Activated T-helper 1 cell treated with anti-CD3 and anti-CD28 coated beads, Interleukin-2, amount 50 U/mL, for 16 hours (primary cell): ENCODE results near the gene CEACAM19.
"Not testable (repeated sequence)": the region's sequence is repeated elsewhere in the genome, so short reads cannot be mapped to it uniquely, and the experiment has no call there.

Experiments
- DNase-seq, 2 donors: peaks; one replicate each; pipeline ENCODE4 v3.0.0-alpha.2; 2020; ENCODE audit warnings: low read depth in 1 of 2, low spot score in 1 of 2

CEACAM19 gene

DNA sequence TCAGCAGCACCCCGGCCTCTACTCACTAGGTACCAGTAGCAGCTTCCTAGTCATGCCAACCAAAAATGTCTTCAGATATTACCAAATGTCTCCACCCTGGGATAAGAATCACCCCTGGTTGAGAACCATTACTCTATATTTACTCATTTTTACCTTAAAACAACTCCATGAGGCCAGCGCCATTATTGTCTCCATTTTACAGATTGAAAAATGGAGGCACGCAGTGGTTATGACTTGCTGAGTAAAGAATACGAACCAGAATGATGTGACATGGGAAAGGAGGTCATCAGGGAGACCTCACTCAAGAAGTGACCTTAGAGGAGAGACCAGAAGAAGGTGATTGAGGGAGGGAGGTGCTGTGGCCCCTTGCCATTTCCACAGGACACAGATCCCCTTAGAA is 2.2 kb downstream of the CEACAM19 start:
- DNase-seq, result no peak

DNA sequence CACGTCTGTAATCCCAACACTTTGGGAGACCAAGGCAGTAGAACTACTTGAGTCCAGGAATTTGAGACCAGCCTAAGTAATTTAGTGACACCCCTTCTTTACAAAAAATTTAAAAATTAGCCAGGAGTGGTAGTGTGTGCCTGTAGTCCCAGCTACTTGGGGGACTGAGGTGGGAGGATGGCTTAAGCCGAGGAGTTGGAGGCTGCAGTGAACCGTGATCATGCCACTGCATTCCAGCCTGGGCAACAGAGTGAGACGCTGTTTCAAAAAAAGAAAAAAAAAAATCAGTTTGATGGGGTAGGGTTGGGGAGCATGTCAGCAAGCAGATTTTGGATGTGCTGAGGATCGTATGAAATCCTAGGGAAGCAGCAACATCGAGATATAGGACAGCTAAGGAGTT is 4.2 kb downstream of the CEACAM19 start:
- DNase-seq, result no peak

DNA sequence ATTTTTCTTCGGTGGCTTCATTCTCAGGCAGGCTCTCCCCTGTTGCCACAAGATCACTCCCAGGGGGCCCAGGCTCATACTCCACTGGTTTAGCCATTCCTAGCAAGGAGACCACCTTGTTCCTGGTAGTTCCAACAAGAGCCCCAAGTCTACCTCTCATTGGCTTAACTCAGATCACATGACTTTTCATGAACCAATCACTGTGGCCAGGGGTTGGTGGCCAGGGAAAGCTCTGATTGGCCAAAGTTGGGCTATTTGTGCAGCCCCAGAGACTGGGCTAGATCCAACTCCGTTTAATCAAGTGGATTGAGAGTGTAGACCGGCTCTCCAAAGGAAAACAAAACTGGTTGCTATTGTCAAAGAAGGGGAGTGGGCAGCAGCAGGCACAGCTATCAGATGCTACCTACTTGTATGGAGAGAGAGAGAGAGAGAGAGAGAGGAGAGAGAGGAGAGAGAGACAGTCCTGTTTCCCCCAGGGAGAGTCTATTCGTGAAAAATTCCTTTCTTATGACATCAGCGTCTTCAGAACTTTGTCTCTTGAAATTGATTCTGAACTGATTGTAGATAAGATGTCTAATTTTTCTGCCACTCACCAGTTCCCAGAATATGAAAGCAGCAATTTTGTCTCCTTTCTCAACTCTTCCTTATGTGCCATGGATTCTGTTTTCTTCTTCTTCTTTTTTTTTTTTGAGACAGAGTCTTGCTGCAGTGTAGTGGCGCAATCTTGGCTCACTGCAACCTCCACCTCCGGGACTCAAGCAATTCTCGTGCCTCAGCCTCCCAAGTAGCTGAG is 5.9 kb downstream of the CEACAM19 start:
- DNase-seq, result no peak

DNA sequence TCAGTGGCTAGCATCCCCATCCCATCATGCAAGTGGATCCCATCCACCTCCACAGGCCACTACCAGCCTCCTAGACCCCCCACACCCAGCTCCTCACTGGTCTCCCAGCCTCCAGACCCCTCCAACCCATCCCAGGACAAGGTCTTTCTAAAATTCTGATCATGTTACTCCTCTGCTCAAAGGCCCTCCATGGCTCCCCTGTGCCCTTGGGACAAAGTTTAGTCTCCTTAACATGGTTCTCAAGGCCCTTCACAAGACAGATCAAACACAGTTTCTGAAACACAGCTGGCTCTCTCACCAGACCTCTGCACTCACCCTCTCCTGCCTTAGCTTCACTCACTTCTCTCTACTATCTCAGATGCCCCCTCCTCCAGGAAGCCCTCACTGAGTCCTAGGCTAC is 9.3 kb downstream of the CEACAM19 start:
- no peak for DNase-seq

DNA sequence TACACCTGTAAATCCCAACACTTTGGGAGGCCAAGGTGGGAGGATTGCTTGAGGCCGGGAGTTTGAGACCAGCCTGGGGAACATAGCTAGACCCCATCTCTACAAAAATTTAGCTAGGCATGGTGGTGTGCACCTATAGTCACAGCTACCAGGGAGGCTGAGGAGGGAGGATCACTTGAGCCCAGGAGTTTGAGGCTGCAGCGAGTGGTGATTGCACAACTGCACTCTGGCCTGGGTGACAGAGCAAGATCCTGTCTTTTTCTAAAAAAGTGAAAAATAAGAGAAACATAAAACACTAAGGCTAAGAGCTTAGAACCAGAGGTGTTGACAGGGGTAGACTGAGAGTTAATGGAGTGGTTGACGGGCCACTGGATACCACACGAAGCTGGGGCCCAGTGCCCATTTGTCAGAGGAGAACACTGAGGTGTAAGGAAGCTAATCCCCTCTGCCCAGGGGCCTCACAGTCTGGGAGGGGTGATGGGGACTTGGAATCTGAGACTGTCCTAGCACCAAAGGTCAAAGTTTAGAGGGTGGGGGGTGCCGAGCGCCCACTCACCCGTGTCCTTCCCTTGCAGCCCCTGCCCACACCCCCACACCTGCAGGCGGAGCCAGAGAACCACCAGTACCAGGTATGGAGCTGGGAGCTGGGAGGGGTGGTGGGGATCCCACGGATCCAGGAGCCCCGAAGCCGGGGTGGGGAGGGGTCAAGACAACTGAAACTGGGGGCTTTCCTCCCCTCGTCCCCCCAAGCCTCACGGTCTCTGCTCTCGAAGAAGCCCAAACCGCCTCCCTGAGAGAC is 10.9 kb downstream of the CEACAM19 start:
- no peak for DNase-seq

DNA sequence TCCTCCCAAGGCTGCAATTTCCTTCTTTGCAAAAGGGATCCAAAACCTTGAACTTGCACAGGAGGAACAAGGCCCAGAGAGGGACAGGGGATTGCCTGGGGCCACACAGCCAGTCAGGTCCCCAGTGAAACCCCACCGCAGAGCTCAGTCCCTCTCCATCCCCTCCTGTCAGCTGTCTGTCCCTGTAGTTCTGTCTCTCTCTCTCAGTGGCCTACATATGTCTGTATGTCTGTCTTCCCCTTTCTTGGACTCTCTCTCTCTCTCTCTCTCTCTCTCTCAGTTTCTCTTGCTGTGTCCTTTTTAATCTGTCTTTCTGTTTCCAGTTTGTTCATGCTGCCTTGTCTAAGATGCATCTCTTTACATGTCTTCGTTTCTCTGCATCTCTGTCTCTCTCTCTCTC is 11.5 kb downstream of the CEACAM19 start:
- DNase-seq, result no peak

DNA sequence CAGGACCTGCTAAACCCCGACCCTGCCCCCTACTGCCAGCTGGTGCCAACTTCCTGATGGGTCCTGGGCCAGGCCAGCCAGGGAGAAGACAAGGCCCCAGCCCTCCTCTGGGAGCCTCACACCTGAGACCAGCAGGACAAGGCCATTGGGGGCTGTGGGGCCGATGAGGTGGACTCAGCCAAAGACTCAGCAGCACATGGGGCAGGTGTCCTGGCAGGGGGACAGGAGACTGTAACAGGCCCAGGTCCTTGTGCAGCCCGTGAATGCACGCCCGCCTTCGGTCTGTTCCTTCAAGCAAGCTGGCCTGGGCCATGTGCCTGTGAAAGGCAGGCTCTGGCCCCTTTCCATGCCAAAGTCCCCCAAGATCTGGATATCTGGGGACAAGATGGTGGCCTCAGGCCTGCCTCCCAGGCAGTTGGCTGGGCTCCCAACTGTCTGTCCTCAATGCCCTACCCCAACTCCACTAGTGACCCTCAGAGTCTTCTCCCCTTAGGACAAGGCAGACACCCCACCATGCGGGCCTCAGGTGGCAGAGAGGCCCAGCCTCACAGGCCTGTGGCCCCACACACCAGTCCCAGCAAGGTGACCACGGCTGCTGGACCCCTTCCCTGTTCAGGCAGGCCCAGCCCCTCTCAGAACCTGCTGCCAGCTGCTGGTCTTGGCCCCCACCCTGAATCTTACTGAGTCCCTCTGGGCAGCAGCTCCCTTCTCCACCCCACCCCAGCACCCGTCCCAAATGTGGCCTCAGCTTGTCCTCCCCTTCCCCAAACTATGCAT is 12.3 kb downstream of the CEACAM19 start:
- no peak for DNase-seq

DNA sequence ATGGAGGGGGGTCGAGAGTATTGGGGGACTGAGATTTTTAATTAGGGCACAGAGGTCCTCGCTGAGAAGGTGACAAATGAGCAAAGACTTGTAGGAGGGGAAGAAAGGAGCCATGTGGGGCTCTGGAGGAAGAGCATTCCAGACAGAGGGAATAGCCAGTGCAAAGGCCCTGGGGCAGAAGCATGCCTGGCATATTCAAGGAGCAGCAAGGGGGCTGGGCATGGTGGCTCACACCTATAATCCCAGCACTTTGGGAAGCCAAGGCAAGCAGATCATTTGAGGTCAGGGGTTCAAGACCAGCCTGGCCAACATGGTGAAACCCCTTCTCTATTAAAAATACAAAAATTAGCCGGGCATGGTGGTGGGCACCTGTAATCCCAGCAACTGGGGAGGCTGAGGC is 13.1 kb downstream of the CEACAM19 start:
- not testable (repeated sequence) for DNase-seq

DNA sequence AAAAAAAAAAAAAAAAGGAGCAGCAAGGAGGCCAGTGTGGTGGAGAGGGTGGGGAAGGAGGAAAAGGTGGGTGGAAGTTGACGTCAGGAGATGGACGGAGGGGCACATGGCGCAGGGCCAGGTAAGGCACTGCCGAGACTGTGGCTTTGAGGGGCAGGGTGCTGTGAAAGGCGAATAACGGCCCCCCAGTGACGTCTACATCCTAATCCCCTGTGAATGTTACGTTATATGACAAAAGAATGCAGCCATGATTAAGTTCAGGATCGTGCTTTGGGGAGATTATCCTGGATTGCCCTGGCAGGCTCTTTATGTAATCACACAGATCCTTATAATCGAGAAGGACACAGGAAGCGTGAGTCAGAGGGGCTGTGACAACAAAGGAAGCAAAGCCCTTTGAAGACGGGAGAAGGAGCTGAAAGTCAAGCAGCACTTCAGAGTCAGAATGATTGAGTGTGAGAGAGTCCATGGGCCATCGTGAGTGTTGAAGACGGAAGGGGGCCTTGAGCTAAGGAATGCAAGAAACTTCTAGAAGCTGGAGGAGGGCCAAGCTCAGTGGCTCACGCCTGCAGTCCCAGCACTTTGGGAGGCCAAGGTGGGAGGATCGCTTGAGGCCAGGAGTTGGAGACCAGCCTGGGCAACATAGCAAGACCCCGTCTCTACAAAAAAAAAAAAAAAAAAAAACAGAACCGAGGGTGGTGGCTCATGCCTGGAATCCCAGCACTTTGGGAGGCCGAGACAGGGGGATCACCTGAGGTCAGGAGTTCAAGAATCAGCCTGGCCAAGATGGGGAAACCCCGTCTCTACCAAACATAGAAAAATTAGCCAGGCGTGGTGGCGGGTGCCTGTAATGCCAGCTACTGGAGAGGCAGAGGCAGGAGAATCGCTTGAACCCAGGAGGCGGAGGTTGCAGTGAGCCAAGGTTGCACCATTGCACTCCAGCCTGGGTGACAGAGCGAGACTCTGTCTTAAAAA is 13.9 kb downstream of the CEACAM19 start:
- no peak for DNase-seq

DNA sequence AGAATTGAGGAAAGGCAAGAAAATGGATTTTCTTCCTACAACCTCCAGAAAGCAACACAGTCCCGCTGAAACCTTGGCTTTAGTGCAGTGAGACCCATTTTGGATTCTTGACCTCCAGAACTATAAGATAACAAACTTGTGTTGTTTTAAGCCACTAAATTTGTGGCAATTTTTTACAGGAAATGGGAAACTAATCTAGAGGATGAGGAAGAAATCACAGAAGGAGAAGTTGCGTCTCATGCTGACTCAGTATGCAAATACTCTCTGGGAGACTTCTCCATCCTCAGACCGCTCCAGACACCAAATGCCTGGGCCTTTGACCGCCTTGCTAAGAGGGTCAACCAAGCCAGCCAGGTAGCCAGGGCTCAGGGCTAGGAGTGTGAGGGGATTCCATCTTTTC is 14.6 kb downstream of the CEACAM19 start:
- no peak for DNase-seq

DNA sequence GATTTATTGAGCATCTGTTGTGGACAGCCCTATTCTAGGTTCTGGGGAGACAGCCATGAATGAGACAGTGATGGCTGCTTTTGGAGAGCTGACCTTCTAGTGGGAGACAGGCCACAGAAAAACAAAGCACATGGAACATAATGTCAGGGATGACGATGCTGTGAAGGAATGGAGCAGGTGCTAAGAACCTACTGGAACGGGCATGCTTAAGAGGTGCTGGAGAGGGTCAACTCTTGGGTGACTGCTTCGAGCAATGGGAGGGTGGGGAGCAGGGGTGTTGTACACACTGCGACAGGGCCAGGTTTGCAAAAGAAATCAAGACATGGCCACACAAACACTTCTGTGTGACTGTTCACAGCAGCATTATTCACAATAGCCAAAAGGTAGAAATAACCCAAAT is 15.6 kb downstream of the CEACAM19 start:
- no peak for DNase-seq

DNA sequence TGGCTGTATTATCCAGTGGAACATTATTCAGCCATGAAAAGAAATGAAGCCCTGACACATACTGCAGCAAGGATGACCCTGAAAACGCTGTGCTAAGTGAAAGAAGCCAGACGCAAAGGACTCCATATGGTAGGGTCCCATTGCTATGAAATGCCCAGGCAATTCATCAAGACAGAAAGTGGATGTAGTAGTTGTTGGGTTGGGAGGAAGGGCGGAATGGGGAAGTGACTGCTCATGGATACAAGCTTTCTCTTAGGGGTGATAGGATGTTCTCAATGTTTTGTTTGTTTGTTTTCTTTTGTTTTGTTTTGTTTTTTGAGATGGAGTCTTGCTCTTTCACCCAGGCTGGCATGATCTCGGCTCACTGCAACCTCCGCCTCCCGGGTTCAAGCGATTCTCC is 16.6 kb downstream of the CEACAM19 start:
- no peak for DNase-seq

DNA sequence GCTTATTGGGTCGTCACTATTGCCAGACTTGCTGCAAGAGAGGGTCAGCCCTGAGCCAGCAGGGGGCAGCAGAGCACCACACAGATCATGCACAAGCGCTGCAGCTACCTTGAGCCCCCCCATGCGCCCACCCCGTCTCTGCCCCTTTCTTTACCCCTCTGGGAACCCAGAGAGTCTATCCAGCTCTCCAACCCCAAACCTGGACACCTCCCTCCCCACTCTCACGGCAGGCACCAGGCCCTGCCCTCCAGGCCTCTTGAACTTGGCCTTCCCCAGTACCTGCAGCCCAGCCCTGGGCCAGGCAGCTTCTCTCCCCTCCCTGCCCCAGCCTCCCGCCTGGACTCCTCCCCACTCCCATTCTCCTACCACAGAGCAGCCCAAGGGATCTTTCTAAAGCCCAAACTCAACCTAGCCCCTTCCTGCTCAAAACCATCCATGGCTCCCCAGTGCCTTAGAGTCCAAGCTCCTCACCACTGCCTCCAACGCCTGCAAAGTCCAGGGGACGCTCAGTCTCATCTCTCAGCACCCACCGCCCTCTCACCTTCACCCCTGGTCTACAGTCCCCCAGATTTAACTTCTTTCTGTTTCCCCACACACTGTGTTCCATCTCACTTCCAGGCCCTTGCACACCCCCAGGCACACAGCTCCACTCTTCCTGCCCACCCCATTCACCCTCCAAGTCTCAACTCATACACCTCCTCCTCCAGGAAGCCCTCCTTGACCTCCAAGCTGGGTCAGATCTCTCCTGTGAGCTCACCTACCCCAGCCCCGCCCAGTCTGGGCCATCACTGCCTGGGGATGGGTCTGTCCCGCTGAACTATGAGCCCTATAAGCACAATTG is 18.2 kb downstream of the CEACAM19 start:
- peak; percentile 59 to 65 for DNase-seq

DNA sequence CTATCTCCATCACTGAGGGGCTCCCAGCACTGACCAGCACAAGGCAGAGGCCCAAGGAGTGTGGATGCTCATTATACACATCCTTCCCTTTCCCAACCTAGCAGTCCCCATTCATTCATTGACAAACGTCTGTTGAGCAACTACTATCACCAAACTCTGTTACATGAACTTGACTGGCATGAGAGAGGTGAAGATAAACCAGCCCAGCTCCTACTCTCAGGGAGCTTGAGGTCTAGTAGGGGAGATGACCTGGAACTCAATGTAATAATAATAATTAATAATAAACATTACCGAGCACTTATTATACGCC is 18.8 kb downstream of the CEACAM19 start:
- DNase-seq, result no peak

DNA sequence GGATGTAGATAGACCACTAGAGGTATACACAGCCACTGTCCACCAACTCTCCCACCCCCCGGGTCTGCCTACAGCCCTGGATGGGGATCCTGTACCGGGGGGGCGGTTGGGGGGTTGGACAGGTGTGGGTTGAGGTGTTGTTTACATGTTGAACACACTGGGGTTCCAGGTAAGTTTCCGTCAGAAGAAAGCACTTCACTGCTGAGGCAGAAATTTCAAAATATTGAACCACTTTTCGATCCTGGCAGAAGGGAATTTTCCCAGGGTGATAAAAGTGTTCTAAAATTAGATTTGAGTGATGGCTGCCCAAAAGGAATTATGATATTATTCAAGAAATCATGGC is 21.1 kb downstream of the CEACAM19 start:
- no peak for DNase-seq

DNA sequence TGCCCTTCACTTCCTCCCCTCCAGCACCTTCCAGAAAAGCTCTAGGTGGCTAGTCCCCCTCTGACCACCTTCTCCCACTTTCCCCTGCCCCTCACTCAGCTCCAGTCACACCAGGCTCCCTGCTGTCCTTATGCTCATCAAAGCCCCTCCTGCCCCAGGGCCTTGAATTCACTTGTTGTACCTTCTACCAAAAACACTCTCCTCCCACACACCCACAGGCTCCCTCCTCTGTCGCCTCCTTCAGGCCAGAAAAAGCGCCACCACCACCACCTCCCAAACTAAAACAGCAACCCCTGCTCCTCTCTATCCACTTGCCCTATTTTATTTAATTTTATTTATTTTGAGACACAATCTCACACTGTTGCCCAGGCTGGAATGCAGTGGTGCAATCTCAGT is 22.9 kb downstream of the CEACAM19 start:
- DNase-seq, result no peak

DNA sequence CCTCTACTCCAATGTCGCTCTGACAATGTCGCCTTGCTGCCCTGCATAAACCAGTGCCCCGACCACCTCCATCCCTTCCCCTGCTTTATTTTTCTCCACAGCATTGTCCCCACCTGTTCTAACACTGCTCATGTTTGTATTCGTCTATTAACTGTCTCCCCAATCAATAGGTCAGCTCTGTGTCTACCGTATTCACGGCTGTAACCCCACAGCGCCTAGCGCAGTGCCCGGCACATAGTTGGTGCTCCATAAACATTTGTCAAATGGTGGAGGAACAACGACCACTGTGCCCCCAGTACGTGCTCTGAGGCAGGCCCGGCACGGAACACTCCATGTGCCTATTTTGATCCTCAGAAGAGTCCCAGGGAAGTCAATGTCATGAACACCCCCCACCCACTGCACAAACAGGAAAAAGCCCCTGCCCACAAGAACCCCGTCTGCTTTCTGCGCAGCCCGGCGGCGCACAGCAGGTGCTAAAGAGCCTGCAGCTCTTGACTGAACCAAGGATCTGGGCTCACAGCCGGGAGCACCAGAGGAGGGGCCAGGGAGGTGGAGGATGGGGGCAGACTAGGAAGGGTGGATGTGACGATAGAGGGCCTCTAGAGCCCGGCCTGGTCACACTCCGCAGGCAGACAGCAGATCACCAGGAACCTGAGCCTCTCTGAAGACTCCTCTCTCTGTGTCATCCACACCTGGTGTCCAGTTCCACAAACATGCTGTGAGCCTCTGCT is 25.8 kb downstream of the CEACAM19 start:
- no peak for DNase-seq

DNA sequence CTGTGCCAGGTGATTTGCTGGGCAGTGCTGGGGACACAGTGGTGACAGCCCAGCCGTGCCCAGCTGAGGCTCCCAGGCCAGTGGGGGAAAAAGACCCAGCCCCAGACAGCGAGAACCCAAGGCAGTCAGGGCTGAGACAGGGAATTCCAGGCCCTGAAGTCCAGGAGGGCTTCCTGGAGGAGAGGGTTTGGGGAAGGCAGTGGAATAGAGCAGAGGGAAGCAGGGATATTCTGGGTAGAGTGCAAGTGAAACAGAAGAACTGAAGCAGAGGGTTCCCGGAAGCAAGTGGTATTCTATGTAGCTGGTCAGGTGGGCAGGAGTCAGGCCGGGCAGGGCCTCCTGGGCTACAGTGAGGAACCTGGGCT is 26.4 kb downstream of the CEACAM19 start:
- DNase-seq, result no peak

DNA sequence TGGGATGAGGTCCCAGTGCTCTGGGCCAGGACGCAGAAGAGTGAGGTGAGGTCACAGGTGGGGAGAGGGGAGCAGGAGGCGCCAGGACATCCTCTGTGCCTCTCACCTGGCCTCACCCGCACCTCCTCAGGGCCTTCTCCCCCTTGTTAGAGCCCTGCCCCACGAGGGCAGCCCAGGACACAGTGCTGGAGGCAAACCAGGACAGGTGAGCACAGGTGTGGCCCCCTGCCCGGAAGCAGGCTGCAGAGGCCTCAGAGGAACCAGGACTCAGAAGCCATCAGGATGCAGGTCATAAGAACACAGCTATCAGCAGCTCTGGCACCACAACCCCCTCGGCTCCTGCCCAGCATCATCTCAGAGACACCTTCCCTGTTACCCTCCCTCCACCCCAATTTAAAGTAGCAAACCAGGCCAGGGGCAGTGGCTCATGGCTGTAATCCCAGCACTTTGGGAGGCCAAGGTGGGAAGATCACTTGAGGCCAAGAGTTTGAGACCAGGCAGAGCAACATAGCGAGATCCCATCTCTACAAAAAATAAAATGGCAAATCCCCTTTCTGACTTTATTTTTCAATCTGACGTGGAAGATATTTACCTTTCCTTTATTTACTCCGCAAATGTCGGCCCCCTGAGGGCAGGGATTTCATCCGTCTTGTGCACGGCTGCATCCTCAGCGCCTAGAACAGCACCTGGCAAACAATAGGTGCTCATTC is 27.4 kb downstream of the CEACAM19 start, which contains the start of gene CEACAM16:
TSS of gene CEACAM16 (plus strand) at position 660 of the 710 bp plus-strand sequence. CDS start 2,306 bp downstream, outside the sequence.
- DNase-seq, result no peak
